ENCODE data around the gene INSR.

Gene INSR

GRCh38 chr19:7063339-7063738 lies 230.9 kb downstream of the INSR start:
- no peaks in the 10 kb centered on the region for H3K27me3 ChIP-seq
- DNase-seq, result no peak
- no peaks in the 10 kb centered on the region for H3K4me1 ChIP-seq
- no peak for TF ChIP-seq CTCF (IDR thresholded peaks at IDR 0.05)
- H3K9me3 ChIP-seq, result no peaks in the 10 kb centered on the region
- no peaks in the 10 kb centered on the region for H3K36me3 ChIP-seq
- H3K4me3 ChIP-seq, result no peak overlapping the region
- H3K27ac ChIP-seq, result no peak overlapping the region
- intact Hi-C loops (cut with DNase I; ENCODE audit: low total_unique reads), result no loop called here

Measured in tibial artery (tissue), 4 donors.